Panc1 (cell line): Measurements from ENCODE around the gene SLC2A2. TPM values are rescaled to one million over a fixed set of nuclear protein-coding genes. Genes with fewer than 3 reads are reported as not detected.

Experiments used
- ATAC-seq: fragments of 200-7000 bp; cut with Tn5 transposase; 2 replicates; pipeline ENCODE4 v1.9.1; 2020; ENCODE audit warnings: mild to moderate bottlenecking, moderate library complexity
- BruUV-seq: library from RNA; stranded (reverse); fragments of 400-500 nt; replicated peaks from 2 replicates; lab custom pipeline; 2021; lab: Mats Ljungman, UMichigan
- CTCF ChIA-PET: fragments of 300-600 bp; sonication (Branson Sonifier 250); formaldehyde crosslinking; loops from one replicate; lab custom pipeline; 2022; ENCODE audit warnings: antibody characterized with exemption; lab: Charles Lee
- POLR2A ChIA-PET: fragments of 300-600 bp; sonication (Branson Sonifier 250); formaldehyde crosslinking; loops from one replicate; lab custom pipeline; 2022; ENCODE audit warnings: antibody characterized with exemption; lab: Charles Lee
- DNase-seq: peaks from one replicate; pipeline ENCODE4 v3.0.0-alpha.2; 2010; ENCODE audit warnings: low read depth, low spot score
- H3K27ac ChIP-seq: 2 replicates; pipeline ENCODE4 v1.5.1; 2011; ENCODE audit warnings: mild to moderate bottlenecking, low read length, inconsistent platforms
- H3K27me3 ChIP-seq: fragments of 200-500 bp; sonication (Bioruptor generic); 2 replicates; pipeline ENCODE4 v1.6.0; 2014; ENCODE audit warnings: low read length, inconsistent platforms; ENCODE audit not compliant: control insufficient read depth, insufficient read depth
- H3K36me3 ChIP-seq: fragments of 200-500 bp; sonication (Bioruptor generic); 2 replicates; pipeline ENCODE4 v1.5.1; 2014; ENCODE audit warnings: inconsistent platforms, mild to moderate bottlenecking, low read length, moderate library complexity; ENCODE audit not compliant: control insufficient read depth, insufficient read depth
- H3K4me1 ChIP-seq: 2 replicates; pipeline ENCODE4 v1.5.1; 2011; ENCODE audit warnings: inconsistent platforms, mild to moderate bottlenecking, low read length, moderate library complexity; ENCODE audit not compliant: control insufficient read depth, insufficient read depth
- H3K4me3 ChIP-seq, 2 experiments: 2 replicates each; pipeline ENCODE4 v1.5.1; 2011 to 2012; ENCODE audit warnings: low read depth in 2 of 2, low read length in 2 of 2, mild to moderate bottlenecking in 2 of 2, inconsistent platforms in 1 of 2, moderate library complexity in 1 of 2
- H3K9me3 ChIP-seq: fragments of 200-500 bp; sonication (Bioruptor generic); 2 replicates; pipeline ENCODE4 v1.5.1; 2014; ENCODE audit warnings: low read depth, mild to moderate bottlenecking, inconsistent platforms, low read length, moderate library complexity; ENCODE audit not compliant: control insufficient read depth, insufficient read depth
- POLR2AphosphoS5 ChIP-seq: IDR thresholded peaks from 2 replicates; pipeline ENCODE4 v1.6.1; 2012; ENCODE audit warnings: mild to moderate bottlenecking, low read depth, low read length, moderate library complexity
- SIN3A ChIP-seq: IDR thresholded peaks from 2 replicates; pipeline ENCODE4 v1.6.1; 2012; ENCODE audit warnings: low read depth, mild to moderate bottlenecking, low read length, moderate library complexity, borderline replicate concordance; ENCODE audit not compliant: insufficient read depth
- TCF7L2 ChIP-seq: IDR thresholded peaks from 2 replicates; pipeline ENCODE4 v1.6.1; 2011; ENCODE audit warnings: mild to moderate bottlenecking, low read depth, low read length, inconsistent platforms
- in situ Hi-C: cut with HindIII; loops from 2 replicates; pipeline ENCODE4 v1.10.0; 2016; ENCODE audit warnings: low sequenced_read_pairs, low pct_unique_long_range_greater_than_20kb
- intact Hi-C: fragments of 100-400 bp; cut with micrococcal nuclease; formaldehyde crosslinking; loops from one replicate; pipeline ENCODE4 v1.10.0; 2022; ENCODE audit not compliant: unreplicated experiment
- total RNA-seq: library from RNA; stranded (reverse); gene quantifications from one replicate; pipeline ENCODE4 v1.2.1, GENCODE V29; 2021; ENCODE audit not compliant: unreplicated experiment
- TF ChIP-seq, protein P1 (sequence below): fragments of 450-650 bp; IDR thresholded peaks from 2 replicates; pipeline ENCODE4 v1.5.1; 2017; ENCODE audit warnings: mild to moderate bottlenecking
- TF ChIP-seq, protein P2 (sequence below), 2 experiments: IDR thresholded peaks; 2 replicates each; pipeline ENCODE4 v1.6.1; 2011 to 2012; ENCODE audit warnings: low read depth in 2 of 2, control low read depth in 1 of 2, low read length in 1 of 2, mild to moderate bottlenecking in 1 of 2, moderate library complexity in 1 of 2; ENCODE audit not compliant: insufficient read depth in 1 of 2

SLC2A2 gene
- total RNA-seq, 1 experiment from 2014 or later, result 0.13 TPM

DNA sequence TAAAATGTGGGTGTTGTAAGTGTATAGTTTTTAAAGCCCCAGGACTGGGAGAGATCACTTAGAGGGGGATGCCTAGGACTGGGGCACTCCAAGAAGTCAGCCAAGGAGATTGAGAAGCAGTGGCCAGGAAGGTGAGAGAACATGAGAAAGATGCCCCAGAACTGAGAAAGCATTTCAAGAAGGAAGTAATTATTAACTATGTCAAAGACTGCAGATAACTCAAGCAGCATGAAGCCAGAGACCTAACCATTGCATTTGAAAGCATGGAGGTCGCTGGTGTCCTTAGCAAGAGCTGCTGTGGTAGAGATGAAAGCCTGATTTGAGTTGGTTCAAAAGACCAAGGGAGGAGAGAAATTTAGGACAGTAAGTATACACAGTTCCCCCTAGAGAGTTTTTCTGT, 30.6 kb upstream of the SLC2A2 start:
- DNase-seq (no peak), ATAC-seq (no peak)
- BruUV-seq, result no TSS peak
- in situ Hi-C loops (no loop called here), intact Hi-C loops (no loop called here)
- H3K9me3 ChIP-seq, result no peaks in the 10 kb centered on the region
- TF ChIP-seq, protein P1, sequence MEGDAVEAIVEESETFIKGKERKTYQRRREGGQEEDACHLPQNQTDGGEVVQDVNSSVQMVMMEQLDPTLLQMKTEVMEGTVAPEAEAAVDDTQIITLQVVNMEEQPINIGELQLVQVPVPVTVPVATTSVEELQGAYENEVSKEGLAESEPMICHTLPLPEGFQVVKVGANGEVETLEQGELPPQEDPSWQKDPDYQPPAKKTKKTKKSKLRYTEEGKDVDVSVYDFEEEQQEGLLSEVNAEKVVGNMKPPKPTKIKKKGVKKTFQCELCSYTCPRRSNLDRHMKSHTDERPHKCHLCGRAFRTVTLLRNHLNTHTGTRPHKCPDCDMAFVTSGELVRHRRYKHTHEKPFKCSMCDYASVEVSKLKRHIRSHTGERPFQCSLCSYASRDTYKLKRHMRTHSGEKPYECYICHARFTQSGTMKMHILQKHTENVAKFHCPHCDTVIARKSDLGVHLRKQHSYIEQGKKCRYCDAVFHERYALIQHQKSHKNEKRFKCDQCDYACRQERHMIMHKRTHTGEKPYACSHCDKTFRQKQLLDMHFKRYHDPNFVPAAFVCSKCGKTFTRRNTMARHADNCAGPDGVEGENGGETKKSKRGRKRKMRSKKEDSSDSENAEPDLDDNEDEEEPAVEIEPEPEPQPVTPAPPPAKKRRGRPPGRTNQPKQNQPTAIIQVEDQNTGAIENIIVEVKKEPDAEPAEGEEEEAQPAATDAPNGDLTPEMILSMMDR, result no peak
- TF ChIP-seq SIN3A (no peak), TCF7L2 (no peak), POLR2AphosphoS5 (no peak)
- TF ChIP-seq, protein P2, sequence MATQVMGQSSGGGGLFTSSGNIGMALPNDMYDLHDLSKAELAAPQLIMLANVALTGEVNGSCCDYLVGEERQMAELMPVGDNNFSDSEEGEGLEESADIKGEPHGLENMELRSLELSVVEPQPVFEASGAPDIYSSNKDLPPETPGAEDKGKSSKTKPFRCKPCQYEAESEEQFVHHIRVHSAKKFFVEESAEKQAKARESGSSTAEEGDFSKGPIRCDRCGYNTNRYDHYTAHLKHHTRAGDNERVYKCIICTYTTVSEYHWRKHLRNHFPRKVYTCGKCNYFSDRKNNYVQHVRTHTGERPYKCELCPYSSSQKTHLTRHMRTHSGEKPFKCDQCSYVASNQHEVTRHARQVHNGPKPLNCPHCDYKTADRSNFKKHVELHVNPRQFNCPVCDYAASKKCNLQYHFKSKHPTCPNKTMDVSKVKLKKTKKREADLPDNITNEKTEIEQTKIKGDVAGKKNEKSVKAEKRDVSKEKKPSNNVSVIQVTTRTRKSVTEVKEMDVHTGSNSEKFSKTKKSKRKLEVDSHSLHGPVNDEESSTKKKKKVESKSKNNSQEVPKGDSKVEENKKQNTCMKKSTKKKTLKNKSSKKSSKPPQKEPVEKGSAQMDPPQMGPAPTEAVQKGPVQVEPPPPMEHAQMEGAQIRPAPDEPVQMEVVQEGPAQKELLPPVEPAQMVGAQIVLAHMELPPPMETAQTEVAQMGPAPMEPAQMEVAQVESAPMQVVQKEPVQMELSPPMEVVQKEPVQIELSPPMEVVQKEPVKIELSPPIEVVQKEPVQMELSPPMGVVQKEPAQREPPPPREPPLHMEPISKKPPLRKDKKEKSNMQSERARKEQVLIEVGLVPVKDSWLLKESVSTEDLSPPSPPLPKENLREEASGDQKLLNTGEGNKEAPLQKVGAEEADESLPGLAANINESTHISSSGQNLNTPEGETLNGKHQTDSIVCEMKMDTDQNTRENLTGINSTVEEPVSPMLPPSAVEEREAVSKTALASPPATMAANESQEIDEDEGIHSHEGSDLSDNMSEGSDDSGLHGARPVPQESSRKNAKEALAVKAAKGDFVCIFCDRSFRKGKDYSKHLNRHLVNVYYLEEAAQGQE (IDR thresholded peaks at IDR 0.05; ENCODE audit: insufficient read depth in 1 of 2, low read depth in 2 of 2, low read length in 1 of 2), result no peak
- H3K27ac ChIP-seq, result no peak overlapping the region
- no peak overlapping the region for H3K4me3 ChIP-seq
- ChIA-PET POLR2A (no interaction called here), CTCF (no interaction called here)
- H3K36me3 ChIP-seq, result no peaks in the 10 kb centered on the region
- peaks cover 5% of the 10 kb centered on the region; the same call in 1 of the 2 replicates for H3K27me3 ChIP-seq
- H3K4me1 ChIP-seq, result peaks cover 3% of the 10 kb centered on the region; the same call in 1 of the 2 replicates

DNA sequence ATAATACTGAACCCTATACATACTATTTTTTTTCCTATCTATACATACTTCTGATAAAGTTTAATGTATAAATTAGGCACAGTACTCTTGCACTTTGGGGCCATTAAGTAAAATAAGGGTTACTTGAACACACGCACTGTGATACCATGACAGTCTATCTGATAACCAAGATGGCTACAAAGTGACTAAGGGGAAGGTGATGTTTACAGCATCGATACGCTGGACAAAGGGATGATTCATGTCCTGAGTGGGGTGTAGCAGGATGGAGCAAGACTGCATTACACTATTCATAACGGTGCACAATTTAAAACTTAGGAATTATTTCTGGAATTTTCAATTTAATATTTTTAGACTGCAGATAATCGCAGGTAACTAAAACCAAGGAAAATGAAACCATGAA, 30.0 kb upstream of the SLC2A2 start:
- ATAC-seq (no peak), DNase-seq (no peak)
- in situ Hi-C loops, result no loop called here
- no TSS peak for BruUV-seq
- Histone ChIP-seq H3K9me3 (no peaks in the 10 kb centered on the region), H3K27me3 (peaks cover 5% of the 10 kb centered on the region; the same call in 1 of the 2 replicates), H3K4me3 (no peak overlapping the region), H3K36me3 (no peaks in the 10 kb centered on the region), H3K4me1 (peaks cover 3% of the 10 kb centered on the region; the same call in 1 of the 2 replicates), H3K27ac (no peak overlapping the region)
- ChIA-PET POLR2A (no interaction called here), CTCF (no interaction called here)
- no peak for TF ChIP-seq POLR2AphosphoS5
- TF ChIP-seq TCF7L2, result no peak
- TF ChIP-seq, protein P2 (IDR thresholded peaks at IDR 0.05; ENCODE audit: insufficient read depth in 1 of 2, low read depth in 2 of 2, low read length in 1 of 2), result no peak
- TF ChIP-seq, protein P1, result no peak
- TF ChIP-seq SIN3A, result no peak
- intact Hi-C loops, result no loop called here
